ENCODE results near the gene ANO2.
"Not testable (repeated sequence)": the region's sequence is repeated elsewhere in the genome, so short reads cannot be mapped to it uniquely, and the experiment has no call there.

Gene ANO2

GRCh38 chr12:5669624-5670023 lies 275.4 kb downstream of the ANO2 start:
- DNase-seq (ENCODE audit: low read depth in 3 of 3), result not testable (repeated sequence)

GRCh38 chr12:5665615-5666014 lies 279.4 kb downstream of the ANO2 start:
- DNase-seq (ENCODE audit: low read depth in 3 of 3), result no peak

GRCh38 chr12:5661811-5662210 lies 283.2 kb downstream of the ANO2 start:
- no peak for DNase-seq (ENCODE audit: low read depth in 3 of 3)

- DNase-seq (ENCODE audit: low read depth in 3 of 3), result no peak
Measured at GRCh38 chr12:5660238-5660637, 284.8 kb downstream of the ANO2 start.

GRCh38 chr12:5658339-5658941 lies 286.6 kb downstream of the ANO2 start:
- DNase-seq (ENCODE audit: low read depth in 3 of 3), result not testable (repeated sequence)

- DNase-seq (ENCODE audit: low read depth in 3 of 3), result no peak
Measured at GRCh38 chr12:5656836-5657235, 288.2 kb downstream of the ANO2 start.

GRCh38 chr12:5655120-5655519 lies 289.9 kb downstream of the ANO2 start:
- DNase-seq (ENCODE audit: low read depth in 3 of 3), result no peak

GRCh38 chr12:5654019-5654418 lies 291.0 kb downstream of the ANO2 start:
- DNase-seq (ENCODE audit: low read depth in 3 of 3), result no peak

GRCh38 chr12:5650829-5651461 lies 294.1 kb downstream of the ANO2 start:
- no peak for DNase-seq (ENCODE audit: low read depth in 3 of 3)

GRCh38 chr12:5650281-5650680 lies 294.8 kb downstream of the ANO2 start:
- no peak for DNase-seq (ENCODE audit: low read depth in 3 of 3)

GRCh38 chr12:5648692-5649359 lies 296.2 kb downstream of the ANO2 start:
- no peak for DNase-seq (ENCODE audit: low read depth in 3 of 3)

- DNase-seq (ENCODE audit: low read depth in 3 of 3), result no peak
Measured at GRCh38 chr12:5643266-5643665, 301.8 kb downstream of the ANO2 start.

- DNase-seq (ENCODE audit: low read depth in 3 of 3), result no peak
Measured at GRCh38 chr12:5637698-5638097, 307.4 kb downstream of the ANO2 start.

- no peak for DNase-seq (ENCODE audit: low read depth in 3 of 3)
Measured at GRCh38 chr12:5636907-5637306, 308.2 kb downstream of the ANO2 start.

GRCh38 chr12:5633106-5633505 lies 312.0 kb downstream of the ANO2 start:
- DNase-seq (ENCODE audit: low read depth in 3 of 3), result no peak

- DNase-seq (ENCODE audit: low read depth in 3 of 3), result no peak
Measured at GRCh38 chr12:5632453-5632852, 312.6 kb downstream of the ANO2 start.

GRCh38 chr12:5631497-5631896 lies 313.6 kb downstream of the ANO2 start:
- no peak for DNase-seq (ENCODE audit: low read depth in 3 of 3)

GRCh38 chr12:5630726-5631125 lies 314.3 kb downstream of the ANO2 start:
- DNase-seq (ENCODE audit: low read depth in 3 of 3), result no peak

- DNase-seq (ENCODE audit: low read depth in 3 of 3), result no peak
Measured at GRCh38 chr12:5628501-5628900, 316.6 kb downstream of the ANO2 start.

- DNase-seq (ENCODE audit: low read depth in 3 of 3), result no peak
Measured at GRCh38 chr12:5627053-5627630, 317.9 kb downstream of the ANO2 start.

- no peak for DNase-seq (ENCODE audit: low read depth in 3 of 3)
Measured at GRCh38 chr12:5626151-5626550, 318.9 kb downstream of the ANO2 start.

GRCh38 chr12:5624486-5625272 lies 320.4 kb downstream of the ANO2 start:
- DNase-seq (ENCODE audit: low read depth in 3 of 3), result no peak

All from stimulated activated CD4-positive, alpha-beta T cell treated with anti-CD3 and anti-CD28 coated beads, TNF-alpha, amount 100 ng/mL, for 4 hours (primary cell).